Glomerular endothelial cell (primary cell): ENCODE data around the gene HDAC9. TPM values are rescaled to one million over a fixed set of nuclear protein-coding genes. Genes with fewer than 3 reads are reported as not detected.

Experiments used
- DNase-seq: peaks from one replicate; pipeline ENCODE4 v3.0.0-alpha.2; 2011; ENCODE audit warnings: low read depth, low spot score; ENCODE audit errors: extremely low read depth
- total RNA-seq: library from RNA; depleted of rRNA; stranded (reverse); fragments of >200 nt; gene quantifications from 2 replicates; pipeline ENCODE4 v1.2.3, GENCODE V29; 2015

The HDAC9 gene
- total RNA-seq, 1 donor from 2014 or later: 24.7 TPM

- no peak for DNase-seq
Measured at GRCh38 chr7:18771834-18772566, 276.5 kb downstream of the HDAC9 start.

GRCh38 chr7:18772567-18772965 is 277.0 kb downstream of the HDAC9 start:
- no peak for DNase-seq

GRCh38 chr7:18777314-18777713 is 281.8 kb downstream of the HDAC9 start:
- no peak for DNase-seq

GRCh38 chr7:18778594-18778993 is 283.0 kb downstream of the HDAC9 start:
- DNase-seq: no peak

DNA sequence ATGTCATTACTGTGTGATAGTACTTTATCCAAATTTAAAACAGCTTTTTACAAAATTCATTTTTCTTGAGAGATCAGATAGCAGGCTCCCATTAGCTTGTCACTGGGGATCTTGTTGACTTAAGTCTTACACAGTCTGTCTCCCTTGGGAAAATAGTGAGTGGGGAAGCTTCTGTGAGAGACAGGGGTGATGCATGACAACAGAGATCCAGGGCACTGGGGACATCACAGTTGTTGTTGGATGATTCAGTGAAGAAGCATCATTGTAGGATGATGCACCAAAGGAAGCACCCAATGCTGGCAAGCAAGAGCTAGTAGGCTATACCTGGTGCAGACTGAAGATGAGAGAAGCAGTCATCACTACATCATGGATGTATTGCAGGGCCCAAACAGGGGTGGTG is 284.7 kb downstream of the HDAC9 start:
- no peak for DNase-seq

DNA sequence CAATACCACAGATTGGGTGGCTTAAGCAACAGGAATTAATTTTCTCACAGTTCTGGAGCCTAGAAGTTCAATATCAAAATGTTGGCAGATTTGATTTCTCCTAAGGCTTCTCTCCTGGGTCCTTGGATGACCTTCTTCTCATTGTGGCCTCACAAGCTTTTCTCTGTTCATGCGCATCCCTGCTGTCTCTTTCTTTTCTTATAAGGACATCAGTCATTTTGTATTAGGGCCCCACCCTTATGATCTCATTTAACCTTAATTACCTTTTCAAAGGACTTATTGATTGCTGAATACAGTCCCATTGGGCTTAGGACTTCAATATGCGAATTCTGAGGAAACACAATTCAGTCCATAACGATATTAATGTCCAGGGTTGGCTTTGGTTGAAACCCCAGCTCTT is 285.4 kb downstream of the HDAC9 start:
- DNase-seq: no peak

- DNase-seq: no peak
Measured at GRCh38 chr7:18786196-18786727, 290.7 kb downstream of the HDAC9 start.

GRCh38 chr7:18786796-18787195 is 291.2 kb downstream of the HDAC9 start:
- DNase-seq: no peak

DNA sequence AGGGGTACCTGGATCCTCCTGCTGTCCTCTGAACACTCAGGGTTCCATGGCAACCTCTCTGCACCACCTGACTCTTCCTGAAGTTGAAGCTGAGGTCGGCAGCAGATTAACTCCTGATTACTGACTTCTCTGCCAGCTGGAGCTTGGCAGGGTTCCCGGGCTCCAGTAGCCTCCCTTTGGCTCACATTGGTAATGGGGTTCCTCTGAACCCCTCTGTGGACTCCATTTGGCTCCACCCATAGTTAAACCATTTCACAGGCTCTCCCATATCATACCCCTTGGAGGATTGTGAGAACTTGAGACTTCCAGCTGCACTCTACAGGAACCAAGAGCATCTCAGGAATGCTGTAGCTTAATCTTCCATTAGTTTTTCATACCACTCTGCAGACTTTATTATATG is 292.5 kb downstream of the HDAC9 start:
- no peak for DNase-seq

DNA sequence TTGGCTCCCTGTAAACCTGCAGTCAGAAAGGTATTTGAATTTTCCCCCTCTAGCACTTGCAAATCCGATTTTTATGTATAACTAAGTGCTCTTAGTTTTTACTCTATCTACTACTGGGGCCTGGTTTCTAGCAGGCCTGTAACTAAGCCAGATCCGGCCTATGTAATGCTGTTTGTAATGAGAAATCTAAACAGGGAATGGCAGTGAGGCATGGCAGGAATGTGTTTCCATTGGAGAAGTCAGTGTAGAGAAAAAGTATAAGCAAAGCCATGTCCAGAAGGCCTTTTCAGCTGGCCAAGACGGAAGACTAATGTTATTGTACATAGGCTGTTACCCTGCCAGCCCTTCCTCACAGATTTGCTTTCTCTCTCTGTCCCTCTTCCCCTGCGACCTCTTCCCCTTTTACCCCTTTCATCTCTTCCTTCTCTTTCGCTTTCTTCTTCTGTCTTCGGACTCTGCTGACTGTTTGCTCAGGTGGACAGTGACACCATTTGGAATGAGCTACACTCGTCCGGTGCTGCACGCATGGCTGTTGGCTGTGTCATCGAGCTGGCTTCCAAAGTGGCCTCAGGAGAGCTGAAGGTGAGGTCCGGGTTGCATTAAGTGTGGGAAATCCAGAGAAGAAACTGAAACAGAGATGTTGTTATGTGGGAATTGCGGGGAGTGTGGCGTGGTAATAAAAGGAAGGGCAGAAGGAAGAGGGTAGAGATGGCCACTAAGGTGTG is 297.5 kb downstream of the HDAC9 start:
- no peak for DNase-seq

GRCh38 chr7:18796216-18796615 is 300.7 kb downstream of the HDAC9 start:
- DNase-seq: no peak

DNA sequence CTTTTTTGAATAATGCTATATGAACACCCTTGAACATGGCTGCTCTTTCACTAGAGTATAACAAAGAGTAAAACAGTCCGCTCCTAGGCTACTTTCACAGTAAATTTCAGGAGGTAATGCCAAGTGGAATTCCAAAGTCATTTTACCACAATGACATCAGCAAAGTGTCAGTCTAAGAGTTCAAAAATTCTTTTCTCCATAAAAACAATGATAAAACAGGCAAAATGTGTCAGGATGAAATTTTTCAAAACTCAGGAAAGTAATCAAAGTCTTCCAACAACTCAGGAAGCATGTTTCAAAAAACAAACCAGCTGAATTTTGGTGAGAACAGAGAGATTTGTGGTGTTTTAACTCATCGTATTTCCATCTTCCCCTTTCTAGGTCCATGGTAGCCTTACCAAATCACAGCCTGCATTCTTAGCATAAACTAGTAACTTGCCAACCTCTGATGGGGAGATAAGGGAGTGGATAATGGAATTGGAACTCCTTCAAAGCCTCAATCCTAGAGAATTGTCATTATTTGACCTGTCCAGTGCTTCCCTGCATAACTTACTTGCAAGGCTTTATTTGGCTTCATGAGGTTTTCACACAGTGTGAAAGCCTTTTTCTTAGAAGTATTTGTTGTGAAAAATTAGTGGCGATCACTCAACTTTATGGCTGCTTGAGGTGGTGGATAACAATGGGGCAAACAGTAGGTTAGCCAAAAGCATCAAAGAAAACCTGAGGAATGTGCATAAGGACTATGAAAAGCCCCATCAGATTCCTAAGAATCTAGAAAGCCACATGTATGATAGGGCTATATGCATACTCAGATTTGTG is 302.7 kb downstream of the HDAC9 start:
- no peak for DNase-seq

DNA sequence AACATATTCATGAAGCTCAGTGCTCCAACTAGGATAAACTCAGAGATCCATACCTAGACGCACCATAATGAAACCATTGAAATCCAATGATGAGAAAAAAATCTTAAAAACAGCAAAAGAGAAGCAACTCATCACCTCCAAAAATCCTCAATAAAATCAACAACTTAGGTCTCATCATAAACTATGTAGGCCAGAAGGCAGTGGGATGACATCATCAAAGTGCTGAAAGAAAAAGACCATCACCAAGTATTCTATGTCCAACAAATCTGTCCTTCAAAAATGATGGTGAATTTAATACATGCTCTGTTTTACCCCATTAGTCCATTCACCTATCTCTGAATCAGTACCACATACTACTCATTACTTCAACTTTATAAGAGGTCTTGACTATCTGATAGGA is 304.4 kb downstream of the HDAC9 start:
- DNase-seq: no peak

DNA sequence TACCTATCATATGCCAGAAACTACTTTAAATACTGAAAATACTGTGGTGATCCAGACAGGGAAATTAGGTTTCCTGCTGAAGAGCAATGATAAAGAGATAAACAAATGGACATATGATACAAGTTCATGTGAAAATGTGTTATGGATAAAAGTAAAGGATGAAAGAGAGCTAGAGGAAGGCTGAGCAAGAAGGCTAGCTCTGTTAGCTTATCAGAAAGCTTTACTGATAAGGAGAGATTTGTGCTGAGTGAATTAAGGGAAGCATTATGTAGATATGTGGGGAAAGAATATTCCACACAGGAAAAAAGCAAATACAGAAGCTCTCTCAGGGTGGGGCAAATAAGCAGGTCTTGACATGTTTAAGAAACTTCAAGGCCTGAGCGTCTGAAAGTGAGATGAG is 308.4 kb downstream of the HDAC9 start:
- no peak for DNase-seq

DNA sequence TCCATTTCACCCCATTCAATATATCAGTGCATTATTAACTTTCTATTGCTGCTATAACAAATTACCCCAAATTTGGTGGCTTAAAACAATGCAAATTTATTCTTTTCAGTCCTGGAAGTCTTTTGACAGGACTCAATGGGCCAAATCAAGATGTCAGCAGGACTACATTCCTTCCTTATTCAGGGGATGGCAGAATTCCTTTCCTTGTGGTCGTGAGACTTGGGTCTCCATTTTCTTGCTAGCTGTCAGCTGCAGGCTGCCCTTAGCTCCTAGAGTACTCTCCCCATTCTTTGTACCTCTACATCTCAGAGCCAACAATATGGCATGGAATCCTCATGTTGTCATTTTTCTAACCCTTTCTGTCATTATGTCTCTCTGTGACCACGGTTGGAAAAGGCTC is 310.6 kb downstream of the HDAC9 start:
- DNase-seq: no peak

- DNase-seq: no peak
Measured at GRCh38 chr7:18808026-18808425, 312.5 kb downstream of the HDAC9 start.

DNA sequence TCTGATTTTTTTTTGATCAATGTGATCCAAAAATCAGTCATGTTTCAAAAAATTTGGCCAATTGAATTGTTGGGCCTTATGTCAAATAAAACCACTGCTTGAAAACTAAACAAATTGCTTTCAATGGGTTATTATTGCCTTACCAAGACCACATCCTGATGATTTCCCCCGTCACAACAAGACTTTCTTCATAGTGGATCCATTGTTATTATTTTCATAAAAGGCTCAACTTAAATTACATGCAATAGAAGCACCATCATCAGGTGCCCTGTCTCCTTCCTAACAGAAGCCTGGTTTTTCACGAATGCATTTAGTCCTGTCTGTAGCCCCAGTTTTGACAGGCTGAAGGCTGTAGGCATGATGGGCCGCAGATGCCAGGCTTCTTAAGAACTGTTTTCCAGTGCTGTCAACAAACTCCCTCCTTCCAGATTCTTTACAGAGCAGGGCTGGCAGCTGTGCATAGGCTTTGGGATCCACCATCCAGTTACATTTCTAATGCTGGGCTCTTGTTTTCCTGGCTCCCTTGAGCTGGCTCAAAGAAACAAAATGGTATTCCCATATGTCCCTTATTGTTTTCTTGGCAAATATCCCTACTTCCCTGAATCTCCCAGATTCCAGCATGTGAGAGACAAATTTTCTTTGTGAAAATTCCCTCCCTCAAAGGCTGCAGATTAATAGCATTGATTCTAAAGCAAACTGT is 319.9 kb downstream of the HDAC9 start:
- no peak for DNase-seq

DNA sequence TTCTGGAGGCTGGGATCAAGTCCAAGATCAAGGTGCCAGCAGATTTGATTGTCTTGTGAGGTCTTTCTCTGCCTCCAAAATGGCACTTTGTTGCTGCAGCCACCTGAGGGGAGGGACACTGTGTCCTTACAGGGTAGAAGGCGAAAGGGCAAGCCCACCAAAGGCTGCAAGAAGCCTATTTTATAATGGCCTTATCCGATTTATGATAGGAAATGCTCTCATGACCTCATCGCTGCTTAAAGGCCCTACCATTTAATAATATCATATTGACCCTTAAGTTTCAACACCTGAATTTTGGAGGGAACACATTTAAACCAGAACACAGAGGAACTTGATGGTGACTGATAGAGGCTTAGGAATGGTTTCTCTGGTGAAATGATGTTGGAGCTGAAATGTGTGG is 325.4 kb downstream of the HDAC9 start:
- DNase-seq: no peak

GRCh38 chr7:18821554-18821953 is 326.0 kb downstream of the HDAC9 start:
- DNase-seq: no peak

- DNase-seq: no peak
Measured at GRCh38 chr7:18824157-18824556, 328.6 kb downstream of the HDAC9 start.
